HG02970 (cell line): ENCODE measurements around the gene MUTYH.
"Not testable (repeated sequence)": the region's sequence is repeated elsewhere in the genome, so short reads cannot be mapped to it uniquely, and the experiment has no call there.

Source experiments
- ATAC-seq: cut with Tn5 transposase; IDR thresholded peaks from one replicate; pipeline ENCODE4 v1.9.1; 2021; ENCODE audit warnings: mild to moderate bottlenecking, moderate library complexity, moderate number of reproducible peaks; ENCODE audit not compliant: unreplicated experiment, low FRiP score

The MUTYH gene

GRCh38 chr1:45325851-45326506 is 14.3 kb downstream of the MUTYH start:
- no peak for ATAC-seq

- no peak for ATAC-seq
Observed at GRCh38 chr1:45322486-45323040, 17.7 kb downstream of the MUTYH start.

- no peak for ATAC-seq
Observed at GRCh38 chr1:45321444-45321843, 18.8 kb downstream of the MUTYH start.

GRCh38 chr1:45319761-45320160 is 20.5 kb downstream of the MUTYH start:
- no peak for ATAC-seq

DNA sequence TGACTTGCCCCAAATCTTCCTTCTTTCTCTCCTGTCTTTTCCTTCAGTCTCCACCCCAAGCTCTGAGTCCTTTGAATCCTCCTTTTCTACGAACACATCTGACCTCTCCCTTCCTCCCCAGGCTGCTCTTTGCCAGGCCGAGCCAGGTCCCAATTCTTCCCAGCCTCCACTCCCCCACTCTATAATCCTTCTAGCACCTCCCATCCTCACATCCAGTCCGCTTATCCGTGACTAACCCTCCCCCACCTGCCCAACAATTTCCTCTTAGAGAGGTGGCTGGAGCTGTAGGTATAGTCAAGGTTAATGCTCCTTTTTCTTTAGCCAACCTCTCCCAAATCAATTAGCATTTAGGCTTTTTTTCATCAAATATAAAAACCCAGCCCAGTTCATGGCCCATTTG is 23.1 kb downstream of the MUTYH start:
- ATAC-seq = no peak

GRCh38 chr1:45314266-45314665 is 26.0 kb downstream of the MUTYH start:
- no peak for ATAC-seq

GRCh38 chr1:45306905-45307304 is 33.3 kb downstream of the MUTYH start:
- no peak for ATAC-seq

DNA sequence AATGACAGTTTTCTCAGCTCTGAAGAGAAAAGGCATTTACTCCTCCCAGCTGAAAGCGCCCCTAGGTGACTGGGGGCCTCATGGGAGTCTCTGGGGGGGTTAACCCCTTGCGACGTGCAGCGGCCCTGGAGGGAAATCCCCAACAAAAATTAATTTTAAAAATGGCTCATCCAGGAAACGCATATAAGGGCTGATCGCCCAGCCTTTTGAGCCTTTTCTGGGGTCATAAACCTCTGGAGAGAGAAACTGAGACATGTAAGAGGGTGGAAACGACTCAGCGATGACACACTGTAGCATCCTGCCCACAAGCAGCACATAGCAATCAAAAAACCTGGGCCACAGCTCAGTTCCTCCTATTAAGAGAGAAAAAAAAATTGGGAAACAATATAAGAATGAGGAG is 33.9 kb downstream of the MUTYH start:
- no peak for ATAC-seq

DNA sequence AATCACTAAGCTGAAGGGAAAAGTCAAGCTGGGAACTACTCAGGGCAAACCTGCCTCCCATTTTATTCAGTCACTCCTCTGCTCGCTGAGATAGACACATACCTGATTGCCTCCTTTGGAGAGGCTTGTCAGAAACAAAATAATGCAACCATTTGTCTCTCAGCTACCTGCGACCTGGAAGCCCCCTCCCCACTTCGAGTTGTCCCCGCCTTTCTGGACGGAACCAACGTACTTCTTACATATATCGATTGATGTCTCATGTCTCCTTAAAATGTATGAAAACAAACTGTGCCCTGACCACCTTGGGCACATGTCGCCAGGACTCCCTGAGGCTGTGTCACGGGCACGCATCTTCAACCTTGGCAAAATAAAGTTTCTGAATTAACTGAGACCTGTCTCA is 35.0 kb downstream of the MUTYH start:
- no peak for ATAC-seq

DNA sequence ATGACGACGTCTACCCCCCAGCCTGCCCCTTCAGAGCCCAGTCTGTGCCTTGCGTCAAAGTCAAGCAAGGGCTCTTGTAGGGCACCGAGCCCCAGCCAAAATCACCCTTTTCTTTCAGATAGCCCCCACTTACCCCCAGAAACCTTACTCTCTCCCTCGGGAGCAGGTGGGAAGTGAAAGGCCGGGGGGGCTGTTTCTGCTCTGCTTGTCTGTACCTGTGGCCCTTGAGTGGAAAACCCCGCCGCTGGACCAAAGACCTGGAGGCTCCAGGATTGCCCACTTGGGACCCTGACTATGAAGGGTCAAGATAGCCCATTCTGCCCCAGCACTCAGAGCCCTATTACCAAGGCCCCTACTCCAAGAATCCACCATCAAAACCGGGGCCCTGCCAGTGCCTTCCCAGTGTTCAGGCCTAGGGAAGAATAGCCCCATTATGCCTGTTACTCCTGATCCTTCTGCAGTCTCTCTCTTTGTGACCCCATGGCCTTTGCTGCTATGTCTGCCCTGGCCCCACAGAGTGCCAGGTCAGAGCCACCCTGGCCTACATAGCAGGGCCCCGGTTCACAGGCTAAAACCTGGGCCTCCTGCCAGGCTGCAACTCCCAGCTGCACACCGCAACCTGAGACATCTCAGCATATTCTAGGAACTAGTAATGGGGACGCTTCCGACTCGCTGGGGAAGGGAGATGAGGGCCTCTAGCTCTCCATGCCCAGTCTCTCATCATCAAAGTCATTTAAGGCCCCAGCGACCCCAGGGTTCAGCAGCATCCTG is 35.7 kb downstream of the MUTYH start:
- peak; percentile 1 for ATAC-seq

- ATAC-seq = peak; percentile 75
Observed at GRCh38 chr1:45303520-45304310, 36.5 kb downstream of the MUTYH start.

- no peak for ATAC-seq
Observed at GRCh38 chr1:45302505-45303150, 37.6 kb downstream of the MUTYH start.

- no peak for ATAC-seq
Observed at GRCh38 chr1:45300669-45300997, 39.6 kb downstream of the MUTYH start.

GRCh38 chr1:45299981-45300668 is 40.1 kb downstream of the MUTYH start:
- ATAC-seq = no peak

- ATAC-seq = no peak
Observed at GRCh38 chr1:45299296-45299695, 40.9 kb downstream of the MUTYH start.

DNA sequence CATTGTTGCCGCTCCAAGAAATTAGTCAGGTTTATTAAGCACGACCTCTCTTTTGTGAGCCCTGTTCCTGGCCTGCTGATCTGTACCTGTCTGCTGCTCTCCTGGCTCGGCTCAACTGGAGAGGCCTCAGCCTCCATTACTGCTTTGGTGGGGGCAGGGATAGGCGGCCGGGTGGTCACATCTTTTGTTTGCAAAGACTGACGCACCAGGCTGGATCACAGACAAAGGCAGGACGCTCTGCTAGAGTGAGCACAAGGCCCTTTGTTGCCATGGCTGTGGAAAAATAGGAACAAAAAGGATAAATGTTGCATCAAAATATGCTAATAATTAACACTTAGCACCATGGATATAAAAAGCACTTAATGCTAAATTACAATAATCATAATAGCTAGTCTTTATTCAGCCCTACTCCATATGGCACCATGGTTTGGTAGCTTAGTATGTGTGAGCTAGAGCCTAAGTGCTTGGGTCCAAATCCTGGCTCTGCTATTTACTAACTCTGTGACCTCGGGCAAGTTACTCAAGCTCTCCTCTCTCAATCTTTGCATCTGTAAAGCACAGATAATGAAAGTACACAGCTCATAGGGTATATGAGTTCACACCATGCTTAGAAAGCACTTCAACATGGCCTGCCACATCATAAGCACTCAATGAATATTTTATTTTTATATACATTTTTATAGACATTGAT is 42.4 kb downstream of the MUTYH start:
- no peak for ATAC-seq

- ATAC-seq = no peak
Observed at GRCh38 chr1:45291716-45292115, 48.5 kb downstream of the MUTYH start.

DNA sequence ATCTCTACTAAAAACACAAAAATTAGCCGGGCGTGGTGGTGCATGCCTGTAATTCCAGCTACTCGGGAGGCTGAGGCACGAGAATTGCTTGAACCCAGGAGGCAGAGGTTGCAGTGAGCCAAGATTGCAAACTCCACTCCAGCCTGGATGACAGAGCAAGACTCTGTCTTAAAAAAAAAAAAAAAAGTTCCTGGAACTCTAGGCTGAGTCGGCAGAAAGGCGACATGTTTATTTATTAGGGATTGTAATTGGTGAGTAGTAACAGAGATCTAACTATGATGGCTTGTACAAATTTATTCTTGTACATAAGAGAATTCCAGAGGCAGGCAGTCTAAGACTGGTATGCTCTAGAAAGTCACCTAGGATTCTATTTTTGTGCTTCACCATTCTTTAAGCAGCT is 49.2 kb downstream of the MUTYH start:
- not testable (repeated sequence) for ATAC-seq

GRCh38 chr1:45286521-45286920 is 53.7 kb downstream of the MUTYH start:
- ATAC-seq = not testable (repeated sequence)
